OCI-LY7 (cell line): Measurements from ENCODE around the gene PHKB. TPM values are rescaled to one million over a fixed set of nuclear protein-coding genes. Genes with fewer than 3 reads are reported as not detected.

Experiments used
- BruUV-seq: library from RNA; stranded (reverse); fragments of 400-500 nt; replicated peaks from 2 replicates; lab custom pipeline; 2021; lab: Mats Ljungman, UMichigan
- CTCF ChIA-PET: fragments of 300-600 bp; sonication (Branson Sonifier 250); formaldehyde crosslinking; loops from one replicate; lab custom pipeline; 2022; ENCODE audit warnings: antibody characterized with exemption; ENCODE audit not compliant: unreplicated experiment; lab: Charles Lee
- POLR2A ChIA-PET: fragments of 300-600 bp; sonication (Branson Sonifier 250); formaldehyde crosslinking; loops from one replicate; lab custom pipeline; 2022; ENCODE audit warnings: antibody characterized with exemption; lab: Charles Lee
- DNase-seq: peaks from one replicate; pipeline ENCODE4 v3.0.0-alpha.2; 2015; ENCODE audit warnings: low spot score
- H2AFZ ChIP-seq: fragments of 200-600 bp; sonication (generic), shearing (Covaris generic); 2 replicates; pipeline ENCODE4 v1.6.1; 2014; ENCODE audit warnings: mild to moderate bottlenecking, antibody characterized with exemption, low read length, moderate library complexity
- H3K27ac ChIP-seq: fragments of 200-600 bp; sonication (generic); 2 replicates; pipeline ENCODE4 v1.5.1; 2014; ENCODE audit warnings: mixed run types, low read depth, mild to moderate bottlenecking, moderate library complexity, low read length, inconsistent platforms; ENCODE audit not compliant: poor library complexity, severe bottlenecking
- H3K36me3 ChIP-seq: fragments of 200-600 bp; sonication (generic); 2 replicates; pipeline ENCODE4 v1.6.1; 2014; ENCODE audit warnings: mild to moderate bottlenecking, antibody characterized with exemption, low read length, moderate library complexity, mixed read lengths; ENCODE audit not compliant: insufficient read depth
- H3K4me1 ChIP-seq: fragments of 200-600 bp; sonication (generic); 2 replicates; pipeline ENCODE4 v1.5.1; 2014; ENCODE audit warnings: mild to moderate bottlenecking, low read length; ENCODE audit not compliant: insufficient read depth, poor library complexity, severe bottlenecking
- H3K4me2 ChIP-seq: fragments of 200-600 bp; sonication (generic); 2 replicates; pipeline ENCODE4 v1.6.1; 2014; ENCODE audit warnings: mild to moderate bottlenecking, low read length
- H3K4me3 ChIP-seq: fragments of 200-600 bp; sonication (generic); 2 replicates; pipeline ENCODE4 v1.5.1; 2014; ENCODE audit warnings: mild to moderate bottlenecking, low read depth, low read length; ENCODE audit not compliant: poor library complexity, severe bottlenecking
- H3K79me2 ChIP-seq: fragments of 200-600 bp; sonication (generic); 2 replicates; pipeline ENCODE4 v1.6.1; 2016; ENCODE audit warnings: low read depth, mild to moderate bottlenecking, low read length, moderate library complexity, mixed read lengths; ENCODE audit not compliant: insufficient read depth
- H3K9me2 ChIP-seq: fragments of 200-600 bp; sonication (generic); 2 replicates; pipeline ENCODE4 v1.6.1; 2016; ENCODE audit warnings: mild to moderate bottlenecking, low read length, mixed read lengths; ENCODE audit not compliant: insufficient read depth
- H3K9me3 ChIP-seq: fragments of 200-600 bp; sonication (generic); 2 replicates; pipeline ENCODE4 v1.6.1; 2014; ENCODE audit warnings: mild to moderate bottlenecking, mixed run types, low read length, mixed read lengths
- H4K20me1 ChIP-seq: fragments of 200-600 bp; sonication (generic); 2 replicates; pipeline ENCODE4 v1.6.1; 2014; ENCODE audit warnings: mild to moderate bottlenecking, antibody characterized with exemption, low read length, moderate library complexity, mixed read lengths; ENCODE audit not compliant: insufficient read depth
- EZH2phosphoT487 ChIP-seq: fragments of 200-600 bp; sonication (generic); IDR thresholded peaks from 2 replicates; pipeline ENCODE4 v1.6.1; 2018; ENCODE audit warnings: low read depth, borderline replicate concordance, mild to moderate bottlenecking, mixed run types, antibody characterized with exemption, low read length, moderate library complexity, mixed read lengths
- intact Hi-C: fragments of 100-400 bp; cut with micrococcal nuclease; formaldehyde crosslinking; loops from one replicate; pipeline ENCODE4 v1.10.0; 2022; ENCODE audit not compliant: unreplicated experiment
- total RNA-seq, 2 experiments: library from RNA; depleted of rRNA in 1 of 2; stranded (reverse); fragments of >200 nt in 1 of 2; shearing (Covaris generic) in 1 of 2; gene quantifications; 2 replicates each; pipeline ENCODE4 v1.2.3, GENCODE V29; 2014 to 2022
- TF ChIP-seq, protein P1 (sequence below): fragments of 200-600 bp; sonication (generic); conservative IDR thresholded peaks from 2 replicates; pipeline ENCODE4 v1.5.1; 2014; ENCODE audit warnings: mild to moderate bottlenecking, antibody characterized with exemption, low read length, moderate library complexity, mixed read lengths

The PHKB gene
- total RNA-seq, 2 experiments from 2014 or later, result 56.9 to 93.1 TPM

- Histone ChIP-seq H3K36me3 (peaks cover 12% of the 10 kb centered on the region; the same call in 1 of the 2 replicates), H3K9me2 (no peaks in the 10 kb centered on the region), H3K4me1 (no peaks in the 10 kb centered on the region), H3K4me3 (no peak overlapping the region), H2AFZ (no peak overlapping the region), H3K27ac (no peak overlapping the region), H3K79me2 (no peaks in the 10 kb centered on the region), H3K9me3 (no peaks in the 10 kb centered on the region), H3K4me2 (no peak overlapping the region), H4K20me1 (no peaks in the 10 kb centered on the region)
- BruUV-seq, result no TSS peak
- CTCF ChIA-PET, result no interaction called here
- POLR2A ChIA-PET, result interaction anchor here (0.6 to 2.0 kb wide), 4 partner anchors 9 to 189 kb away, joined by 3 to 5 read pairs (median 3); no protein-coding TSS in a partner anchor
- TF ChIP-seq, protein P1, sequence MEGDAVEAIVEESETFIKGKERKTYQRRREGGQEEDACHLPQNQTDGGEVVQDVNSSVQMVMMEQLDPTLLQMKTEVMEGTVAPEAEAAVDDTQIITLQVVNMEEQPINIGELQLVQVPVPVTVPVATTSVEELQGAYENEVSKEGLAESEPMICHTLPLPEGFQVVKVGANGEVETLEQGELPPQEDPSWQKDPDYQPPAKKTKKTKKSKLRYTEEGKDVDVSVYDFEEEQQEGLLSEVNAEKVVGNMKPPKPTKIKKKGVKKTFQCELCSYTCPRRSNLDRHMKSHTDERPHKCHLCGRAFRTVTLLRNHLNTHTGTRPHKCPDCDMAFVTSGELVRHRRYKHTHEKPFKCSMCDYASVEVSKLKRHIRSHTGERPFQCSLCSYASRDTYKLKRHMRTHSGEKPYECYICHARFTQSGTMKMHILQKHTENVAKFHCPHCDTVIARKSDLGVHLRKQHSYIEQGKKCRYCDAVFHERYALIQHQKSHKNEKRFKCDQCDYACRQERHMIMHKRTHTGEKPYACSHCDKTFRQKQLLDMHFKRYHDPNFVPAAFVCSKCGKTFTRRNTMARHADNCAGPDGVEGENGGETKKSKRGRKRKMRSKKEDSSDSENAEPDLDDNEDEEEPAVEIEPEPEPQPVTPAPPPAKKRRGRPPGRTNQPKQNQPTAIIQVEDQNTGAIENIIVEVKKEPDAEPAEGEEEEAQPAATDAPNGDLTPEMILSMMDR, result no peak
- TF ChIP-seq EZH2phosphoT487, result no peak
- intact Hi-C loops, result no loop called here
- DNase-seq, result no peak
Measured at GRCh38 chr16:47416869-47417268, 44.3 kb upstream of the PHKB start.

GRCh38 chr16:47424846-47425245 lies 36.3 kb upstream of the PHKB start:
- Histone ChIP-seq H3K27ac (no peak overlapping the region), H3K9me3 (no peaks in the 10 kb centered on the region), H3K4me2 (no peak overlapping the region), H3K4me3 (no peak overlapping the region), H2AFZ (no peak overlapping the region), H4K20me1 (no peaks in the 10 kb centered on the region), H3K4me1 (no peaks in the 10 kb centered on the region), H3K9me2 (no peaks in the 10 kb centered on the region), H3K36me3 (peaks cover 46% of the 10 kb centered on the region), H3K79me2 (no peaks in the 10 kb centered on the region)
- no TSS peak for BruUV-seq
- POLR2A ChIA-PET, result no interaction called here
- intact Hi-C loops, result no loop called here
- no peak for DNase-seq
- CTCF ChIA-PET, result no interaction called here
- no peak for TF ChIP-seq EZH2phosphoT487
- TF ChIP-seq, protein P1, result no peak

DNA sequence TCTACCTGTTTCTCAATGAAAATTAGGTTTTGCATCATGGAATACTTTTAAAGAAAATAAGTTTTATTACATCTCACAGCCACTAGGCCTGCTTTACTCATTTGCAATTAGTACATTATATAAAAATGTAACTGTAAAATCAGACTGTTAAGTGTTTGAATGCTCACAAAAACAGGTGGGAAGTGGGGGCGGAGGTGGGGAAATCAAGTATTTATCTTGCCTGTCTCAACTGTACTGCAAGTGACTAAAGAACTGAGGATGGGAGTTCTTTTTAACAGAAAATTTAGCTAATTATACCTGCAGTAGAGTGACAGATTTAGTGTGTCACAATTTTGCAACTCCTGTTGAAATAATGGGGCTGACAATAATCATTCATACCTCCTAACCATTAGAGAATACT lies 34.3 kb upstream of the PHKB start:
- no peak overlapping the region for H2AFZ ChIP-seq
- intact Hi-C loops, result no loop called here
- peaks cover 44% of the 10 kb centered on the region for H3K36me3 ChIP-seq
- BruUV-seq, result no TSS peak
- no peak overlapping the region for H3K4me2 ChIP-seq
- H3K27ac ChIP-seq, result no peak overlapping the region
- no peaks in the 10 kb centered on the region for H3K9me2 ChIP-seq
- DNase-seq, result no peak
- H4K20me1 ChIP-seq, result no peaks in the 10 kb centered on the region
- H3K79me2 ChIP-seq, result no peaks in the 10 kb centered on the region
- ChIA-PET POLR2A (interaction anchor here (0.6 kb wide), 1 partner anchor 48 kb away, joined by 3 read pairs; no protein-coding TSS in a partner anchor), CTCF (no interaction called here)
- no peaks in the 10 kb centered on the region for H3K9me3 ChIP-seq
- TF ChIP-seq, protein P1, result no peak
- TF ChIP-seq EZH2phosphoT487, result no peak
- no peaks in the 10 kb centered on the region for H3K4me1 ChIP-seq
- H3K4me3 ChIP-seq, result no peak overlapping the region
